Measurements from ENCODE around the gene FARP1.

- TF ChIP-seq NFIC (IDR thresholded peaks at IDR 0.05) (no peak), RAD21 (IDR thresholded peaks at IDR 0.05; ENCODE audit: low read depth) (peak; percentile 37; the same call in 1 of the 2 replicates), ZBTB7A (IDR thresholded peaks at IDR 0.05; ENCODE audit: low read depth) (no peak), CREB1 (IDR thresholded peaks at IDR 0.05; ENCODE audit: low read depth) (no peak), EP300 (IDR thresholded peaks at IDR 0.05; ENCODE audit: borderline replicate concordance) (no peak), TAF1 (IDR thresholded peaks at IDR 0.05; ENCODE audit: low read depth) (no peak), TEAD4 (IDR thresholded peaks at IDR 0.05) (no peak), EGR1 (IDR thresholded peaks at IDR 0.05) (no peak)
Measured at GRCh38 chr13:98397221-98397620, 254.3 kb downstream of the FARP1 start.
